ENCODE results near the gene NAAA. TPM values are rescaled to one million over a fixed set of nuclear protein-coding genes. Genes with fewer than 3 reads are reported as not detected.
"Not testable (repeated sequence)": the region's sequence is repeated elsewhere in the genome, so short reads cannot be mapped to it uniquely, and the experiment has no call there.

Gene NAAA
- total and polyA plus RNA-seq, 11 donors: 6.0 to 67.0 (median 15.4) TPM

DNA sequence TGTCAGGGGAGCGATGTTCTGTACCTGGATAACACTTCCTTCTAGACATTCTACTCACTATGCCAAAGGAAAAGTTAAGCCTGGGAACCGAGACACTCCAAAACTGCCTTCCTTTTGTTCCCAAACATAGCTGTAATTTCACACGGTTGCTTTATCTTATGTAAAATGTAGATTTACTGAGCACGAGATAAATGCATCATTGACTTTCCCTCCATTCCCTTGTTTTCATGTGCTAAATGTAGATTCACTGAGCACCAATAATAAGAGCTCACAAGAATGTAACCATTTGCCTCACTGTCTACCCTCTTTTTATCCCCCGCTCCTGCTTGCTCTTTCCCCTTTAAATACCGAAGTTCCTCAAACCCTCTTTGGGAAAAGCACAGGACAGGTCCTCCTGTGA, 27.8 kb downstream of the NAAA start:
- intact Hi-C loops (cut with DNase I): loop anchor here in 3 of 10 donors (10.0 kb wide), 2 partner anchors 152 to 162 kb away; partner anchors contain the start of gene ART3 (in 1 of the 3)
- DNase-seq: no peak

DNA sequence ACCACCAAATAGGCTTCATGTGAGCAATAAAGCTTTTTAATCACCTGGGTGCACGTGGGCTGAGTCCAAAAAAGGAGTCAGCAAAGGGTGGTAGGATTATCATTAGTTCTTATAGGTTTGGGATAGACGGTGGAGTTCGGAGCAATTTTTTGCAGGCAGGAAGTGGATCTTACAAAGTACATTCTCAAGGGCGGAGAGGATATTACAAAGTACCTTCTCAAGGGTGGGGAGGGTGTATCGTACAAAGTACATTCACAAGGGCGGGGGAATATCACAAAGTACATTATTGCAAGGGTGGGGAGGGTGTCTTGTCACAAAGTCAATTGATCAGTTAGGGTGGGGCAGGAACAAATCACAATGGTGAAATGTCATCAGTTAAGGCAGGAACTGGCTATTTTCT, 30.0 kb downstream of the NAAA start:
- not testable (repeated sequence) for H3K27me3 ChIP-seq, H3K9me3 ChIP-seq, DNase-seq, H3K27ac ChIP-seq, H3K36me3 ChIP-seq, H3K4me3 ChIP-seq, H3K4me1 ChIP-seq, ATAC-seq
- intact Hi-C loops (cut with DNase I): loop anchor here in 3 of 10 donors (10.0 kb wide), 2 partner anchors 154 to 164 kb away; partner anchors contain the start of gene ART3 (in 1 of the 3)
- WGBS, 4 donors: 86 to 96% (median 94%) methylated on average over 6 of the region's 6 CpGs

More for the DNA sequence above, 27.8 kb downstream of the NAAA start:
- Histone ChIP-seq H3K4me3 (no peak overlapping the region), H3K27me3 (no peaks in the 10 kb centered on the region), H3K4me1 (peaks cover 0 to 11% (median 0%) of the 10 kb centered on the region in 12 donors), H3K27ac (no peak overlapping the region), H3K36me3 (peaks cover 0 to 20% (median 9%) of the 10 kb centered on the region in 9 donors), H3K9me3 (no peaks in the 10 kb centered on the region)
- no peak for TF ChIP-seq POLR2A (IDR thresholded peaks at IDR 0.05)
- TF ChIP-seq, protein P1, sequence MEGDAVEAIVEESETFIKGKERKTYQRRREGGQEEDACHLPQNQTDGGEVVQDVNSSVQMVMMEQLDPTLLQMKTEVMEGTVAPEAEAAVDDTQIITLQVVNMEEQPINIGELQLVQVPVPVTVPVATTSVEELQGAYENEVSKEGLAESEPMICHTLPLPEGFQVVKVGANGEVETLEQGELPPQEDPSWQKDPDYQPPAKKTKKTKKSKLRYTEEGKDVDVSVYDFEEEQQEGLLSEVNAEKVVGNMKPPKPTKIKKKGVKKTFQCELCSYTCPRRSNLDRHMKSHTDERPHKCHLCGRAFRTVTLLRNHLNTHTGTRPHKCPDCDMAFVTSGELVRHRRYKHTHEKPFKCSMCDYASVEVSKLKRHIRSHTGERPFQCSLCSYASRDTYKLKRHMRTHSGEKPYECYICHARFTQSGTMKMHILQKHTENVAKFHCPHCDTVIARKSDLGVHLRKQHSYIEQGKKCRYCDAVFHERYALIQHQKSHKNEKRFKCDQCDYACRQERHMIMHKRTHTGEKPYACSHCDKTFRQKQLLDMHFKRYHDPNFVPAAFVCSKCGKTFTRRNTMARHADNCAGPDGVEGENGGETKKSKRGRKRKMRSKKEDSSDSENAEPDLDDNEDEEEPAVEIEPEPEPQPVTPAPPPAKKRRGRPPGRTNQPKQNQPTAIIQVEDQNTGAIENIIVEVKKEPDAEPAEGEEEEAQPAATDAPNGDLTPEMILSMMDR (IDR thresholded peaks at IDR 0.05): no peak
- 70 to 74% (median 72%) methylated on average over 6 of the region's 6 CpGs for WGBS, 4 donors
- no peak for ATAC-seq

DNA sequence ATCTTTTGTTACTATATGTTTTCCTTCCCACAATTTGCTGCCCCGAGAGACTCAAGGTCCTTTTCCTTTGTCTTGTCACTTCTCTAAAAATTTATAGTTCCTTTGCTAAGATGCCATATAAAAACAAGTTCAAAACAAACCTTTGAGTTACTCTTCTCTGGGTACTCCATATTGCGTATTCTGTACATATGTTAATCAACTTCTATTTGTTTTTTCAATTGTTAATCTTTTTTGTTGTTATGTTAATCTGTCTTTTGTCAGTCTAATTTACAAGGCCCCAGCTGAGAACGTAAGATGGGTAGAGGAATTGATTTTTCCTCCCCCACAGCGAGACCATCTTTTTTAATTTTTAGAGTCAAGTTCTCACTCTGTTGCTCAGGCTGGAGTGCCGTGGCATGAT, 31.4 kb downstream of the NAAA start:
- Histone ChIP-seq H3K9me3 (no peaks in the 10 kb centered on the region), H3K27me3 (no peaks in the 10 kb centered on the region), H3K36me3 (peaks cover 0 to 4% (median 0%) of the 10 kb centered on the region in 9 donors), H3K4me3 (no peak overlapping the region), H3K4me1 (peaks cover 0 to 7% (median 0%) of the 10 kb centered on the region in 12 donors), H3K27ac (no peak overlapping the region)
- ATAC-seq (no peak), DNase-seq (no peak)
- WGBS, 4 donors: 88 to 94% (median 92%) methylated on average over 5 of the region's 5 CpGs
- intact Hi-C loops (cut with DNase I): no loop called here
- TF ChIP-seq, protein P1 (IDR thresholded peaks at IDR 0.05): no peak
- no peak for TF ChIP-seq POLR2A (IDR thresholded peaks at IDR 0.05)

DNA sequence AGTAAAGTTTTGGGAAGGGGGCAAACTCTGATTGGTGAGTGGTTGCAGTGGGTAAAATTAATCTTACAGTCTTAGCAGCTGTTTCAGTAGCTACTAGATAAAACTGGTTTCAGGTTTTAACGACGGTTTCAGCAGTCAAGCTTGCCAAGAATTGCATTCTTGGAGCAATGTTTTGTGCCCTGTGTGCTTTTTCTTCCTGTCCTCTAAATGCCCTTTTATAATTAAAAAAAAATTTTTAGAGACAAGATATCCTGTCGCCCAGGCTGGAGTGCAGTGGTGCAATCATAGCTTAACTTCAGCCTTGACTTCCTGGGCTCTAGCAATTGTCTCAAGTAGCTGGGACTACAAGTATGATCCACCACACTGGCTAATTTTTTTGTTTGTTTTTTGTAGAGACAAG, 32.3 kb downstream of the NAAA start:
- WGBS, 4 donors: 7 to 33% (median 20%) methylated on average over 3 of the region's 3 CpGs
- H3K27me3 ChIP-seq: no peaks in the 10 kb centered on the region
- no peaks in the 10 kb centered on the region for H3K9me3 ChIP-seq
- ATAC-seq: no peak
- intact Hi-C loops (cut with DNase I): no loop called here
- peaks cover 0 to 7% (median 0%) of the 10 kb centered on the region in 12 donors for H3K4me1 ChIP-seq
- TF ChIP-seq POLR2A (IDR thresholded peaks at IDR 0.05): no peak
- TF ChIP-seq, protein P1 (IDR thresholded peaks at IDR 0.05): no peak
- H3K36me3 ChIP-seq: no peaks in the 10 kb centered on the region
- no peak for DNase-seq
- H3K27ac ChIP-seq: no peak overlapping the region
- no peak overlapping the region for H3K4me3 ChIP-seq

DNA sequence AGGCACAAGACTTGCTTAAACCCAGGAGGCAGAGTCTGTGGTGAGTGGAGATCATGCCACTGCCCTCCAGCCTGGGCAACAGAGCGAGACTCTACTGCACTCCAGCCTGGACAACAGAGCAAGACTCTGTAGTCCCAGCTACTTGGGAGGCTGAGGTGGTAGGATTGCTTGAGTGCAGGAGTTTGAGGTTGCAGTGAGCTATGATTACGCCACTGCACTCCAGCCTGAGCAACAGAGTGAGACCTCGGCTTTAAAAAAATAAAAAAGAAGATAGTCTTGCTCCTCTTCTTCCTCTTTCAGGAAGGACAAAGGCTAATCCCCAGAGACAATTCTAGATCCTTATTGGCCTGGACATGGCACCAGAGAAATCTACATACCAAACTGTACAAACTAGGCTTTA, 32.8 kb downstream of the NAAA start:
- intact Hi-C loops (cut with DNase I): no loop called here

More for the DNA sequence above, 32.8 kb downstream of the NAAA start:
- Histone ChIP-seq H3K4me1 (peaks cover 0 to 7% (median 0%) of the 10 kb centered on the region in 12 donors), H3K4me3 (no peak overlapping the region), H3K36me3 (no peaks in the 10 kb centered on the region), H3K27me3 (no peaks in the 10 kb centered on the region), H3K9me3 (no peaks in the 10 kb centered on the region), H3K27ac (no peak overlapping the region)
- WGBS, 4 donors: 70 to 82% (median 75%) methylated on average over 3 of the region's 3 CpGs
- TF ChIP-seq, protein P1 (IDR thresholded peaks at IDR 0.05): no peak
- no peak for TF ChIP-seq POLR2A (IDR thresholded peaks at IDR 0.05)
- DNase-seq (no peak), ATAC-seq (no peak)
